ENCODE data around the gene RYR3. TPM values are rescaled to one million over a fixed set of nuclear protein-coding genes. Genes with fewer than 3 reads are reported as not detected.

Gene RYR3
- total RNA-seq, 4 donors from 2014 or later = 0.38 to 1.8 (median 1.2) TPM

- TF ChIP-seq POLR2A (IDR thresholded peaks at IDR 0.05) (no peak), CTCF (IDR thresholded peaks at IDR 0.05) (no peak)
- DNase-seq (ENCODE audit: low spot score in 2 of 2) = no peak
- 49 to 60% methylated on average over 9 of the region's 9 CpGs for WGBS, 2 donors
Measured at GRCh38 chr15:33448961-33449606, 138.3 kb downstream of the RYR3 start.

GRCh38 chr15:33449810-33450209 lies 139.0 kb downstream of the RYR3 start:
- intact Hi-C loops (cut with DNase I; ENCODE audit: low total_unique reads) = no loop called here
- H3K4me3 ChIP-seq (ENCODE audit: low read depth, poor library complexity, severe bottlenecking) = no peak overlapping the region
- TF ChIP-seq CTCF (IDR thresholded peaks at IDR 0.05) = no peak
- no peak for TF ChIP-seq POLR2A (IDR thresholded peaks at IDR 0.05)
- no peak for DNase-seq (ENCODE audit: low spot score in 2 of 2)
- WGBS, 2 donors = 21% methylated on average over 3 of the region's 3 CpGs

More at GRCh38 chr15:33448961-33449606, 138.3 kb downstream of the RYR3 start:
- no peak overlapping the region for H3K4me3 ChIP-seq (ENCODE audit: low read depth, poor library complexity, severe bottlenecking)
- intact Hi-C loops (cut with DNase I; ENCODE audit: low total_unique reads) = no loop called here

- no peak for TF ChIP-seq POLR2A (IDR thresholded peaks at IDR 0.05)
- TF ChIP-seq CTCF (IDR thresholded peaks at IDR 0.05) = no peak
- DNase-seq (ENCODE audit: low spot score in 2 of 2) = no peak
Measured at GRCh38 chr15:33451385-33451784, 140.6 kb downstream of the RYR3 start.

GRCh38 chr15:33453761-33454160 lies 143.0 kb downstream of the RYR3 start:
- no peak for DNase-seq (ENCODE audit: low spot score in 2 of 2)
- no peak overlapping the region for H3K4me3 ChIP-seq (ENCODE audit: low read depth, poor library complexity, severe bottlenecking)
- intact Hi-C loops (cut with DNase I; ENCODE audit: low total_unique reads) = no loop called here
- TF ChIP-seq POLR2A (IDR thresholded peaks at IDR 0.05) (no peak), CTCF (IDR thresholded peaks at IDR 0.05) (no peak)
- 92 to 94% methylated on average over 3 of the region's 3 CpGs for WGBS, 2 donors

More at GRCh38 chr15:33451385-33451784, 140.6 kb downstream of the RYR3 start:
- intact Hi-C loops (cut with DNase I; ENCODE audit: low total_unique reads) = no loop called here
- H3K4me3 ChIP-seq (ENCODE audit: low read depth, poor library complexity, severe bottlenecking) = no peak overlapping the region
- WGBS, 2 donors = 57% methylated on average over 4 of the region's 4 CpGs

GRCh38 chr15:33454346-33454745 lies 143.6 kb downstream of the RYR3 start:
- 95% methylated on average over 7 of the region's 7 CpGs for WGBS, 2 donors
- intact Hi-C loops (cut with DNase I; ENCODE audit: low total_unique reads) = no loop called here
- no peak overlapping the region for H3K4me3 ChIP-seq (ENCODE audit: low read depth, poor library complexity, severe bottlenecking)
- no peak for DNase-seq (ENCODE audit: low spot score in 2 of 2)
- TF ChIP-seq CTCF (IDR thresholded peaks at IDR 0.05) (no peak), POLR2A (IDR thresholded peaks at IDR 0.05) (no peak)

GRCh38 chr15:33454996-33455395 lies 144.2 kb downstream of the RYR3 start:
- WGBS, 2 donors = 48 to 66% methylated on average over 4 of the region's 4 CpGs
- no peak for DNase-seq (ENCODE audit: low spot score in 2 of 2)
- intact Hi-C loops (cut with DNase I; ENCODE audit: low total_unique reads) = no loop called here
- no peak overlapping the region for H3K4me3 ChIP-seq (ENCODE audit: low read depth, poor library complexity, severe bottlenecking)
- TF ChIP-seq POLR2A (IDR thresholded peaks at IDR 0.05) (no peak), CTCF (IDR thresholded peaks at IDR 0.05) (no peak)

All from lower leg skin (tissue), 4 donors.